LoVo (cell line): ENCODE data around the gene DPYD.

ENCODE experiments used
- DNase-seq: peaks from one replicate; pipeline ENCODE4 v3.0.0-alpha.2; 2016; ENCODE audit warnings: low spot score

DPYD gene

DNA sequence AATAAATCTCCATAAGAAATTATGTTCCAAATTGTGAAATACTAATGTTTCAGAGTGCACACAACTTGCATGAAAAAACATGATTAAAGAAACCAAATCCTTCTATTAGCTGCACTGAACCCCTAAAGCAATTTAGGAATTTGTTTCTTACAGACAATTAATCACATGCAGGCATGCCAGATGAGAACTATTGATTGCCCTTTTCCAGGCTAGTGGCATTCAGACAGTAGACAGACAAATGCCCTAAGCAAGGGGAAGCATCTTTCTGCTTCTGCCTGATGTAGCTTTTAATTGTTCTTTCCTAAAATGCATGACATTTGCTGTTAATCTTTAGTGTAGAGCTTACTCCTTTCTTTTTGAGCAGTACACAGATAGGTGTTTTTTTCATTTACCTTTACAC lies 229.5 kb downstream of the DPYD start:
- no peak for DNase-seq

GRCh38 chr1:97685360-97685759 lies 235.5 kb downstream of the DPYD start:
- DNase-seq = no peak

- DNase-seq = no peak
Observed at GRCh38 chr1:97680894-97681293, 239.9 kb downstream of the DPYD start.

DNA sequence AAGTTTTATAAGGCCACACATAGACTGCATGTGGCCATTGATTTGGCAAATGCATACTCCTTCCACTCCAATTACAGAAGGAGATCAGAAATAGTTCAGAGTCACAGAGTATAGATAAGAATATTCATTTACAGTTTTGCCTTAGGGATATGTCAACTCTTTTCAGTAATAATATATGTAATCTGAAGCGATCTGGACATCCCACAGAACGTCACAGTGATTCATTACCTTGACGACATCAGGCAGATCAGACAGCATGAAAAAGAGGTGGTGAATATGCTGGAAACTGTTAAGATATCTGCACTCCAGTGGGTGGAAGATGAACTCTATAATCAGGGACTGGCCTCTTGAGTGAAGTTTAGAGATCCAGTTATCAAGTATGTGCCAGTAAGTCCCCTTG lies 240.4 kb downstream of the DPYD start:
- DNase-seq = no peak

DNA sequence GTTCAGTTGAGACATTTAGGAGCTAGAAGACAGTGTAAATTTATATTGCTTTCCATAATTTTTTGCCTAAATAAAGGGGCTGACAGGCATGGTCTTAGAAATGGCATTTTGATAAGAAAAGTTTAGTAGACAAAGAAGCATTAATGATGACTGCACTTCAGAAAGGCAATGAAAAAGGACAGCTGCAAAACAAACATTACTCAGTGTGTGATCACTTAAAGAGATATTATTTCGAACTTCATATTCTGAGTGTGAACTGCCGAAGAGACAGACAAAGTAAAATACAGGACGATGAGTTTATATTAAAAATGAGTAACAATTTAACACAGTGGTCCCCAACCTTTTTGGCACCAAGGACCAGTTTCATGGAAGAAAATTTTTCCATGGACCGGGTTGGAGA lies 243.1 kb downstream of the DPYD start:
- DNase-seq = no peak

- no peak for DNase-seq
Observed at GRCh38 chr1:97674517-97674916, 246.3 kb downstream of the DPYD start.

DNA sequence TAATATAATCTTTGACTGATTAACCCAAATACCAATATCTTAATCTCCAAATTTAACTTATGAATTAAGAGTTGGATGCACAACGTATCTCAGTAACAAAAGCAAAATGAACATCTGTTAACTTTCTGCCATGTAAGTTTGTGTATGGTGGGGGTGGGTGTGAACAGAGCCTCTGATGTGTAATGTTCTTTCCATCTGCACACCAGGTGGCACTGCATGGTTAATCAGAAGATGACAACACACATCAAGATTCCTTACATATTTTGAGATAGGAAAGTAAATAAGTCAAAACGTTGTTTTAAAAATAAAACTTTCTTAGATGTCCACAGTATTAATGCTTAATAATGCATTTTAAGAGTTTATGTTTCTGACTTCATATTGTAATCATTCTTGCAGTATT lies 251.9 kb downstream of the DPYD start:
- no peak for DNase-seq

DNA sequence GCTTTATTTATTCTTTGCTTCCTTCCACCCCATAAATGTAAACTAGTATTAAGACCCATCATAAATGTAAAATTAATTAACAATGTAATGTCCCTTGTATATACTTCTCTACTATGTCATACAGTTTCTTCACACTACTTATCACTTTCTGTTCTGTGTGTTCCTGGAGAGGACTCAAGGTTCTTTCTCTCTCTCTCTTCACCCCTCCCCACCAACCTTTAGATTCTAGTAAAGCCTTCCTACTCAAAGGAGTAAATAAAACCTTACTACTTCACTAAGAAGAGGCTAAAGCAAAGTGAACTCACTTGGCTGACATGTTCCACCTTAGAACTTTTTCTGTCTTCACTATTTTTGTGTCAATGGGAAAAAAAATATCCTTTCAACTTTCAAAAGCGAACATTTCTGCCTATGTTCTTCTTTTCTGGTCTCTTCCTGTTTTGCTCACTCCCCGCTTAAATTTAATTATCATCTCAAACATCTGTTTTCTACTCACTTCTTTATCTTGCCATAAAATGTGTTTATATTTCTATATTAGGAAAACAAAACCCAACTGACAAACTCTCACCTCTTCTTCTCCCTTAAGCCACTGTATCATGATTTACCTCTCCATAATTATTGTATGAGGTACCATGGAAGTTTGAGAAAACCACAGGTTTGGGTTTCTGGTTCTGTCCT lies 260.3 kb downstream of the DPYD start:
- no peak for DNase-seq

DNA sequence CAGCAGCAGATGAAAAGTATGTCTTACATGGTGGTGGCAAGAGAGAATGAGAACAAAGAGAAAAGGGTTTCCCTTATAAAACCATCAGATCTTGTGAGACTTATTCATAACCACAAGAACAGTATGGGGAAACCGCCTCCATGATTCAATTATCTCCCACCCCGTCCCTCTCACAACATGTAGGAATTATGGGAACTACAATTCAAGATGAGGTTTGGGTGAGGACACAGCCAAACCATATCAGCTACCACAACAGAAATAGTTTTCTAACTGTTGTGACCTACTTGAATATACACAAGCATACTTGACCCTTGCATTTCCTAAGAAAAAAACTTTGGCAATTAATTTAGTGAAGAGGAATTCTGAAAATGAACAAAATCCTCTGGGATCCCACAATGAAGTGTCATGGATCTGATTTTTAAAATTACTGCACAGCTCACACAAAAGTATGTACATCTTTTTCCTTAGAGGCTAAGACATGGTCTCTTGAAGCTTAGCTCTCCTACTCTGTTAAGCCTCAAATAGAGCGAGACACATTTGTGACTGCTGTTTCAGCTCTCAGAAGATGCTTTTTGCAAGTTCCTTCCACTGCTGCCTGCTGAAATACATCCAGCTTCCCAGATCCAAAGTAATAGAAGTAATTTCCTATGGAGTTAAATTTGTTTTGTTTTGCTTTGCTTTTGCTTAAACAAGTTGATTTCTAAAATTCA lies 265.8 kb downstream of the DPYD start:
- DNase-seq = no peak

DNA sequence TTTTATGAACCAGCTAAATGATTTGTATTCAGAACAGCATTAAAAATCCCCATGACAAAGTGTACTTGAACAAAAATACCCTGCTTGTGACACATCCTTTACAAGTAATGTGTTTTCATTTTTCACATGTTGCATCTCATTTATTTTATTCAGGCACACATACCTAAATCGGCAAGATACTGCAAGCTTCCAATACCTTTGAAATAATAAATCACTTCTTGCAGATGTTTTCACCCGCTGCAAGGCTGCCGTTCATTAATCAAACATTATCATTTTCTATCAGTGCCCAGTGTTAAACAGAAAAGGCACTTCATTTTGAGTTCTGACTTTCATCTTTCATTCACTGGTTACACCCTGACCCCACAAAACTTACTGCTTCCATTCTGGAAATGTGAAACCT lies 269.6 kb downstream of the DPYD start:
- no peak for DNase-seq

GRCh38 chr1:97649591-97649990 lies 271.2 kb downstream of the DPYD start:
- no peak for DNase-seq

DNA sequence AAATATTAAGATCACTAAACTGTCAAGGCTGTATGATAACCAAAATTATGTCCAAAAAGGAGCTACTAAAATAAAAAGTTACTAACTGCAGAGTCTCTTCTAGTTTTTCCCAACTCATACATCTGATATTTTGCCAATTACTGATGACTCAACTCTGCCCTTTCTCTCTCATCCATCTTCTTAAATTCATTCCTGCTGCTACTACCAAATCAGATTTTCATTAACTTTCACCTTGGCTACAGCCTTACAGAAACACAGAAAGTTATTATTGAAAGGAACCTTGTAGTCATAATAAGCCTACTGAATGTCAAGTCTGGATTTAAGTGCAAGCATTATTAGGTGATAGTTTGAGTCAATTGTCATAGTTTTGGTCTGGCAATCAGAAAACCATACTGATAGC lies 273.1 kb downstream of the DPYD start:
- DNase-seq = no peak

GRCh38 chr1:97646071-97646470 lies 274.8 kb downstream of the DPYD start:
- DNase-seq = no peak

DNA sequence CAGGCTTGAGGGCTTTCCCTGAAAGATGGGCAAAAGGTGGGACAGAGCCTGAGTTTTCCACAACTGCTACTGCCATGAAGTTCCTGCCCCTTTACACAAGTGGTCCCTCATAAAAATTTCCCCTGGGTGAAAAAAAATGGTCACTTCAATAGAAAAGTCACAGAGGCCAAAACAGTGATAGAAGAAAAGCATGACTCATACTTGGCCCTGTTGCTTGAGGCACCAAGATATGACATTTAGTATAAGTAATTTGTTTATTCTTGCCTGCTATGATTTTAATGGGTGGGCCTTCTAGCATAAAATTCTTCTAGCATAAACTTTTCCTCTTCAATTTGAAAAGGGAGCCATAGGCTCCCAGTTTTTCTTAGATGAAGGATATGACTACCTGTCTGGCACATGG lies 280.2 kb downstream of the DPYD start:
- no peak for DNase-seq

DNA sequence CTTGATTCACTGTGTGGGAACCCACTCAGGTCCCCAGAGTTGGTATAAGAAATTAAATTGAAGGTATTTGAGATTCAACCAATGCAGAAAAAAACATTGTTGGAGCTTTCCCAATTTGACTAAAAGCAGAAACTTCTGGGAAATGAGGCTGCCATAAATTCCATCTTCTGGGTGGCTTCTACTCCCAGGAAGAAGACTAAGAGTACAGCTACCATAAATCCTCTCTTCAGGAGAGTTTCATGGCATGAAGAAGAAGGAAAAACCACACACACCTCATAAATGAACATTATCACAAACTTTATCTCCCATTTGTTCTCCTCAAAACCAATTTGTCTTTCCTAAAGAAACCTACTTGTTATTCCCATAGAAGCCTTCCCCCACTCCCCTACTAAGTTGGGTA lies 283.9 kb downstream of the DPYD start:
- no peak for DNase-seq

- DNase-seq = no peak
Observed at GRCh38 chr1:97634758-97635157, 286.1 kb downstream of the DPYD start.

DNA sequence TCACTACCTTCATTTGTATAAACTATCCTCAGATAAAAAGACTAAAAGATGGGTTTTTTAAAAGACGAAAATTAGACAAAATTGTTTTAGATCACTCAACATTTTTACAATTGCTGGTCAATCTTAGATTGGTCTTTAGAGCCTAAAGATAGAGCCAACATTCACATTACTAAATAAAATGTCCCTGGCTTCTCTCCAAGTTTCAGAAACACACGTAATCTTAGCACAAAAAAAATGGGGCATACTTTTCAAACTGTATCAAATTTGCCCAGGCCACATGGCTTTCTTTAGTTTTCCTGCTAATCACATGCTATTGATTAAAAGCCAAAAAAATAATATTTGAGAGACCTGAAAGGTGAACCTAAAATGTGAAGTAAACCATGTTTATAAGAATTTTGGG lies 288.1 kb downstream of the DPYD start:
- DNase-seq = no peak

DNA sequence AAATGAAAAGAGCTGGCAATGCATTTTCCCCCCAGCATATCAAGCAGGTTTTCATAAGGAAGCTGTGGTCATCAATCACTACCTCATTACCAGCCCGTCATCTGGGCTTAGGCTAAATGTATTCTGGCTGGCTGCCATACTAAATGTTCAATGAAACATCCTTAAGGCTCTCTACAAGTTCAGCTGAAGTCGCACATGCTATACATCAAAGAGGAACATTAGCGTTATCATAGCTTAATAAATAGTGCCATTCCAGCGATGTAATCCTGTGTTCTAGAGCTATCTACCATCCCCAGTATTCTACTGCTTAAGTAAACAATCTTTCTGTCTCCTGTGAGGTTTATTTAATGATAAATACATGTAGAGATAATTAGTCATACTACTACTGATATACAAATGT lies 288.8 kb downstream of the DPYD start:
- no peak for DNase-seq

DNA sequence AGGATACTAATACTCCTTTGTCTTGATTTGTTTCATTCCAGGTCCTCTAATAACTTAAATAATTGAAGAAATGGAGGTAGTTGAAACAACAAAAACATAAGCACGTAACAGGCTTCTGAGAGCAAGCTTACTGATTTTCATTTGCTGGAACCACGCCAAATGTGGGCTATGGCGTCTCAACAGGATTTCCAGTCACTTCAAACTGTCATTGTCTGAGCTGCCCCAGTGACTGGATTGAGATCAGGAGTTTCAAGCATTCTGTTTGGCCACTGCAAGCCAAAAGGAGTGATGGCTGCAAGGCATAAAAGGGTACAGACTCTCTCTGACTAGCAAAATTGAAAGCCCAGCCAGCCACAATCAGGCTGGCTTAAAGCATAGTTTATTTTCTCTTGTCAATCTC lies 289.9 kb downstream of the DPYD start:
- no peak for DNase-seq

GRCh38 chr1:97630281-97630680 lies 290.6 kb downstream of the DPYD start:
- DNase-seq = no peak

GRCh38 chr1:97623220-97623619 lies 297.6 kb downstream of the DPYD start:
- DNase-seq = no peak

DNA sequence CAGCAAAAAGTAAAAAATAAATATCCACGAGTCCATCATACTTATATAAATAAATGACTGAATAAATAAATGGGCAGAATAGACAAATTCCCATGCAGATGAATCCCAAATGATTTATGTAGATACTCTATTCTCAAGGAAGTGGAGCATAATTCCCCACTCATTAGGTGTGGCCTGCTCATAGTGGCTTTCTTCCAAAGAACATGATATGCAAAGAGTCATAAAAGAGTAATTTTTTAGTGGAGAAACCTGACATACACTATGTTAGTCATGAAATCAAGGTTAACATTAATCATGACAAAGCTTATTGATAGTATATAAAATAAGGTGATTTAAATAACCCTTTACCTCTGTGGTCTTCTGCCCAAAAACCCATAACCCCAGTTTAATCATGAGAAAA lies 298.9 kb downstream of the DPYD start:
- DNase-seq = no peak

- DNase-seq = no peak
Observed at GRCh38 chr1:97619706-97620105, 301.1 kb downstream of the DPYD start.

- no peak for DNase-seq
Observed at GRCh38 chr1:97610748-97611147, 310.1 kb downstream of the DPYD start.
